AG09309 (cell line): Measurements from ENCODE around the gene WWC1.

Experiments used
- DNase-seq: peaks from one replicate; pipeline ENCODE4 v3.0.0-alpha.2; 2010; ENCODE audit warnings: low read depth
- H3K4me3 ChIP-seq: 2 replicates; pipeline ENCODE4 v1.5.1; 2011; ENCODE audit warnings: mild to moderate bottlenecking, low read depth, low read length, moderate library complexity; ENCODE audit not compliant: control insufficient read depth
- CTCF ChIP-seq: IDR thresholded peaks from 2 replicates; pipeline ENCODE4 v1.5.1; 2011; ENCODE audit warnings: mild to moderate bottlenecking, low read depth, low read length, inconsistent platforms; ENCODE audit not compliant: insufficient read depth, control insufficient read depth; ENCODE audit errors: missing control alignments

The WWC1 gene

GRCh38 chr5:168314735-168315411 is 23.4 kb downstream of the WWC1 start:
- TF ChIP-seq CTCF, result no peak
- no peak overlapping the region for H3K4me3 ChIP-seq
- peak; percentile 77 for DNase-seq

DNA sequence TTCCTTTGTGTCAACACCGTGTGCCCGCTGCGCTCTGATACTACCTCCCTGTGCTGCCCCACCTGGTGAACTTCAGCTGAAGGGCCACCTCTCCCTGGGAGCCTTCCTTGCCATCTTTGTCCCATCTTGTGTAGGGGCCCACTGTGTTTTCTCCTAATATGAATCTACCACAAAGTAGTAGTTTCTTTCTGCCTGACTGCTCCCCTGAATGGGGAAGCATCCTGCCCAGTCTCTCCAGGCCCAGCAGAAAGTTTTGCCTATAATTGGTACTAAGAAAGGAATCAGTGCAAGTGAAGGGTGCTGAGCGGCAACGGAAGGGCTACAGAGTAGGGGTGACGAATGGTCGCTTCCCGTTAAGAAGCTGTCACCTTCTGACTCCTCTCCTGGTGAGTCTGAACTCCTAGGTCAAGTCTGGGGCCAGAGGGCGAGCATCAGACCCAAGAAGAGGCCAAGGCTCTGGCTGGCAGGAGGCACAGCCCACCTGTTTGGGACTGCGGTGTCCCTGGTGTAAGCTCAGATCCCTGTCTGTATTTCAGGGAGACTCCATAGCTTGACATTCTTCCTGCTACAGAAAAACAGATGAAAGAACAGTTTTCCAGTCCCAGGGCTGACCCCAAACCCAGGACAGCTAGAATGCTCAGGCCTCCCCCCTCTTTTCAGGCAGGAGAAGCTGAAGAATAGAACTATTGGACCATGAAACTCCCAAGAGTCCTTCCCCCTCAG is 24.1 kb downstream of the WWC1 start:
- H3K4me3 ChIP-seq, result no peak overlapping the region
- no peak for DNase-seq
- TF ChIP-seq CTCF, result no peak

DNA sequence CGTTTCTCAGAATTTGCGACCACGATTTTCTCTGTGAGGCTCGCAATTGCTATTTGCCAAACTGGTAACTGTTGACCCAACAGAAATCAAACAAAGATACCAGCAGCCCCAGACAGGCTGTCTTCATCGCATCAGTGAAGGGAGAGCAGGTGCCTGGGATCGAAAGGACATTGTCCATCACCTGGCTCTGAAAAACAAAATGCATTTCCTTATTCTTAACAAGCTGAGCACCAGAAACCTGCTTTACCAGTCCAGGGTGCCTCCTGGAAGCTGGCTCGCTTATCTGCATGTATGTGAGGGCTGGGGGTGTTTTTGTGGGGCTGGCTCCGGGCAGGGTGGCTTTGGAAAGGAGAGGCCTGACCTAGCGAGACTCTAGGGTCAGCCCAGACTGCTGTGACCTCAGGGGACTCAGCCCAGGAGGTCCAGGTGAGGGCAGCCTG is 24.7 kb downstream of the WWC1 start:
- no peak for DNase-seq
- H3K4me3 ChIP-seq, result no peak overlapping the region
- TF ChIP-seq CTCF, result no peak

GRCh38 chr5:168317096-168317520 is 25.7 kb downstream of the WWC1 start:
- DNase-seq, result no peak
- no peak for TF ChIP-seq CTCF
- no peak overlapping the region for H3K4me3 ChIP-seq

GRCh38 chr5:168317521-168318147 is 26.2 kb downstream of the WWC1 start:
- no peak overlapping the region for H3K4me3 ChIP-seq
- no peak for TF ChIP-seq CTCF
- peak; percentile 70 for DNase-seq

DNA sequence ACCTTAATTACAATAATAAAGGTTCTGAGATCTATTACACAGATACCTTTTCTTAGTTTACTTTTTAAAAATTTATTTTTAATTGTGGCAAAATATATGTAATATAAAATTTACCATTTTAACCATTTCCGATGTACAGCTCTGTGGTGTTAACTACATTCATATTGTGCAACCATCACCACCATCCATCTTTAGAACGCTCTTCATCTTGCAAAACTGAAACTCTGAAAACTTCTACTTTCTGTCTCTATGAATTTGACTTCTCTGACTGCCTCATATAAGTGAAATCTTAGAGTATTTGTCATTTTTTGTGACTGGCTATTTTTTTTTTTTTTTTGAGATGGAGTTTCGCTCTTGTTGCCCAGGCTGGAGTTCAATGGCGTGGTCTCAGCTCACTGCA is 26.8 kb downstream of the WWC1 start:
- no peak for DNase-seq
- TF ChIP-seq CTCF, result no peak
- H3K4me3 ChIP-seq, result no peak overlapping the region
